ENCODE results near the gene RYR3.

The RYR3 gene

DNA sequence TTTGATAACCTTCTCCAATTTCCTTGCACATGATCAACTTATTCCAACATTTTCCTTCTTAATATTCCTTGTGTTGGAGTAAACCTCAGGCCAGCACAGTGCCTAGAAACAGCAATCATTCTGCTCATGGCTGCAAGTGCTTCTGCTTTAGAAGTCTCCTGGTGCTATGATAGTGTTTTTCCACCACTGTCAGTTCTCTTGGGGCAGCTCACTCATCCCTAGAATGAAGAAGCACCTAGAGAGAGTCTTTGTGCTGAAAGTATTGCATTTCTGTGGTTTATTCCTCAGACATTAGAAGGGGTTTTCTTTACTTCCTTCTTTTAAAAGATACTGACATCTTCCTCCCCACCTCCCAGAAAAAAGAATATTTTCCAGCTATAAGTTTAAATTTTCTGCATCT lies 183.5 kb downstream of the RYR3 start:
- Histone ChIP-seq H3K9me2 (replicated peaks; ENCODE audit: control insufficient read depth, low read length) (no peaks in the 10 kb centered on the region), H3F3A (ENCODE audit: control insufficient read depth, insufficient read depth) (no peaks in the 10 kb centered on the region), H3K4me2 (ENCODE audit: low read length) (no peak overlapping the region), H3K27me3 (ENCODE audit: control insufficient read depth, low read length) (no peaks in the 10 kb centered on the region), H3K4me3 (ENCODE audit: low read length) (no peak overlapping the region), H3K36me3 (ENCODE audit: control insufficient read depth, low read length) (no peaks in the 10 kb centered on the region), H3K4me1 (ENCODE audit: control insufficient read depth, low read length) (no peaks in the 10 kb centered on the region), H3K79me2 (ENCODE audit: control insufficient read depth, low read length) (no peaks in the 10 kb centered on the region), H4K20me1 (ENCODE audit: control insufficient read depth, insufficient read depth, low read depth, low read length) (no peaks in the 10 kb centered on the region), H3K9me3 (ENCODE audit: control insufficient read depth, insufficient read depth, low read length) (no peaks in the 10 kb centered on the region), H3K27ac (ENCODE audit: low read depth, low read length) (no peak overlapping the region)
- TF ChIP-seq CTCF (IDR thresholded peaks at IDR 0.05; ENCODE audit: low read depth, low read length, poor library complexity, severe bottlenecking) (no peak), EZH2phosphoT487 (IDR thresholded peaks at IDR 0.05; ENCODE audit: borderline replicate concordance, low read length) (no peak)

- no peaks in the 10 kb centered on the region for H3K36me3 ChIP-seq (ENCODE audit: control insufficient read depth, low read length)
- H4K20me1 ChIP-seq (ENCODE audit: control insufficient read depth, insufficient read depth, low read depth, low read length), result no peaks in the 10 kb centered on the region
- TF ChIP-seq EZH2phosphoT487 (IDR thresholded peaks at IDR 0.05; ENCODE audit: borderline replicate concordance, low read length), result no peak
- TF ChIP-seq CTCF (IDR thresholded peaks at IDR 0.05; ENCODE audit: low read depth, low read length, poor library complexity, severe bottlenecking), result no peak
These were observed 189.8 kb downstream of the RYR3 start for GRCh38 chr15:33500432-33501195.

GRCh38 chr15:33503681-33504080 lies 192.9 kb downstream of the RYR3 start:
- H3K9me3 ChIP-seq (ENCODE audit: control insufficient read depth, insufficient read depth, low read length), result no peaks in the 10 kb centered on the region
- TF ChIP-seq EZH2phosphoT487 (IDR thresholded peaks at IDR 0.05; ENCODE audit: borderline replicate concordance, low read length) (no peak), CTCF (IDR thresholded peaks at IDR 0.05; ENCODE audit: low read depth, low read length, poor library complexity, severe bottlenecking) (no peak)
- H3K4me2 ChIP-seq (ENCODE audit: low read length), result no peak overlapping the region

More at GRCh38 chr15:33500432-33501195, 189.8 kb downstream of the RYR3 start:
- Histone ChIP-seq H3K9me3 (ENCODE audit: control insufficient read depth, insufficient read depth, low read length) (no peaks in the 10 kb centered on the region), H3K9me2 (replicated peaks; ENCODE audit: control insufficient read depth, low read length) (no peaks in the 10 kb centered on the region), H3F3A (ENCODE audit: control insufficient read depth, insufficient read depth) (no peaks in the 10 kb centered on the region), H3K79me2 (ENCODE audit: control insufficient read depth, low read length) (no peaks in the 10 kb centered on the region), H3K4me3 (ENCODE audit: low read length) (no peak overlapping the region), H3K4me2 (ENCODE audit: low read length) (no peak overlapping the region), H3K27ac (ENCODE audit: low read depth, low read length) (no peak overlapping the region), H3K4me1 (ENCODE audit: control insufficient read depth, low read length) (no peaks in the 10 kb centered on the region), H3K27me3 (ENCODE audit: control insufficient read depth, low read length) (no peaks in the 10 kb centered on the region)

More at GRCh38 chr15:33503681-33504080, 192.9 kb downstream of the RYR3 start:
- H3K4me1 ChIP-seq (ENCODE audit: control insufficient read depth, low read length), result no peaks in the 10 kb centered on the region
- H3K36me3 ChIP-seq (ENCODE audit: control insufficient read depth, low read length), result no peaks in the 10 kb centered on the region
- no peaks in the 10 kb centered on the region for H3K27me3 ChIP-seq (ENCODE audit: control insufficient read depth, low read length)
- H3K79me2 ChIP-seq (ENCODE audit: control insufficient read depth, low read length), result no peaks in the 10 kb centered on the region
- H3F3A ChIP-seq (ENCODE audit: control insufficient read depth, insufficient read depth), result no peaks in the 10 kb centered on the region
- H3K27ac ChIP-seq (ENCODE audit: low read depth, low read length), result no peak overlapping the region
- no peak overlapping the region for H3K4me3 ChIP-seq (ENCODE audit: low read length)
- H4K20me1 ChIP-seq (ENCODE audit: control insufficient read depth, insufficient read depth, low read depth, low read length), result no peaks in the 10 kb centered on the region
- no peaks in the 10 kb centered on the region for H3K9me2 ChIP-seq (replicated peaks; ENCODE audit: control insufficient read depth, low read length)

All from DOHH2 (cell line).